Hematopoietic multipotent progenitor cell treated with erythropoietin and hydrocortisone succinate and interleukin-3 and kit ligand, for 17 days (in vitro differentiated cells): ENCODE data around the gene BDNF.
"Not testable (repeated sequence)": the region's sequence is repeated elsewhere in the genome, so short reads cannot be mapped to it uniquely, and the experiment has no call there.

Source experiments
- DNase-seq: peaks from one replicate; pipeline ENCODE4 v3.0.0-alpha.2; 2015; ENCODE audit warnings: low spot score

The BDNF gene

GRCh38 chr11:27700351-27701301 is at the start of gene BDNF:
BDNF (minus strand) TSS chr11:27700455; CDS start chr11:27658564, 41,891 bp downstream.
- no peak for DNase-seq

- no peak for DNase-seq
Observed at GRCh38 chr11:27740362-27741013, 40.2 kb upstream of the BDNF start.

GRCh38 chr11:27735281-27735680 is 35.0 kb upstream of the BDNF start:
- DNase-seq, result no peak

GRCh38 chr11:27731803-27732202 is 31.5 kb upstream of the BDNF start:
- DNase-seq, result not testable (repeated sequence)

- DNase-seq, result no peak
Observed at GRCh38 chr11:27726981-27727380, 26.7 kb upstream of the BDNF start.

GRCh38 chr11:27723687-27724086 is 23.4 kb upstream of the BDNF start:
- DNase-seq, result no peak

GRCh38 chr11:27722953-27723344 is 22.7 kb upstream of the BDNF start:
- DNase-seq, result no peak

GRCh38 chr11:27722117-27722952 is 22.1 kb upstream of the BDNF start:
- no peak for DNase-seq

GRCh38 chr11:27721264-27722116 is 21.2 kb upstream of the BDNF start:
- no peak for DNase-seq

- DNase-seq, result no peak
Observed at GRCh38 chr11:27720277-27720830, 20.1 kb upstream of the BDNF start.

- no peak for DNase-seq
Observed at GRCh38 chr11:27719546-27719925, 19.3 kb upstream of the BDNF start.

- no peak for DNase-seq
Observed at GRCh38 chr11:27718863-27719545, 18.7 kb upstream of the BDNF start.

GRCh38 chr11:27718346-27718862 is 18.1 kb upstream of the BDNF start:
- DNase-seq, result no peak

GRCh38 chr11:27717801-27718229 is 17.6 kb upstream of the BDNF start:
- DNase-seq, result no peak

GRCh38 chr11:27717377-27717776 is 17.1 kb upstream of the BDNF start:
- no peak for DNase-seq

- DNase-seq, result no peak
Observed at GRCh38 chr11:27716835-27717234, 16.6 kb upstream of the BDNF start.

GRCh38 chr11:27716216-27716615 is 16.0 kb upstream of the BDNF start:
- DNase-seq, result no peak

- DNase-seq, result no peak
Observed at GRCh38 chr11:27711725-27712124, 11.5 kb upstream of the BDNF start.

GRCh38 chr11:27710536-27710935 is 10.3 kb upstream of the BDNF start:
- no peak for DNase-seq

- DNase-seq, result no peak
Observed at GRCh38 chr11:27707676-27708075, 7.4 kb upstream of the BDNF start.
